ENCODE data around the gene PLK3.
"Not testable (repeated sequence)": the region's sequence is repeated elsewhere in the genome, so short reads cannot be mapped to it uniquely, and the experiment has no call there.

The PLK3 gene

GRCh38 chr1:44799770-44800584 lies at the start of gene PLK3:
Gene PLK3, plus strand, starts transcription at chr1:44800377. Its CDS starts 87 bp downstream, at chr1:44800464.
- peak; percentile 99 for DNase-seq (ENCODE audit: low read depth, low spot score)

GRCh38 chr1:44757420-44757819 lies 42.8 kb upstream of the PLK3 start:
- DNase-seq (ENCODE audit: low read depth, low spot score), result no peak

GRCh38 chr1:44759077-44759476 lies 41.1 kb upstream of the PLK3 start:
- no peak for DNase-seq (ENCODE audit: low read depth, low spot score)

- DNase-seq (ENCODE audit: low read depth, low spot score), result no peak
Observed at GRCh38 chr1:44760876-44761275, 39.3 kb upstream of the PLK3 start.

GRCh38 chr1:44766421-44766820 lies 33.8 kb upstream of the PLK3 start:
- not testable (repeated sequence) for DNase-seq (ENCODE audit: low read depth, low spot score)

- DNase-seq (ENCODE audit: low read depth, low spot score), result peak; percentile 97
Observed at GRCh38 chr1:44775078-44775929, 24.9 kb upstream of the PLK3 start, which contains the start of gene RPS8. Gene RPS8, plus strand, starts transcription at chr1:44775540. Its CDS starts 57 bp downstream, at chr1:44775597.

GRCh38 chr1:44775930-44776729 lies 24.0 kb upstream of the PLK3 start:
- peak; percentile 47 for DNase-seq (ENCODE audit: low read depth, low spot score)

GRCh38 chr1:44776730-44777068 lies 23.5 kb upstream of the PLK3 start:
- DNase-seq (ENCODE audit: low read depth, low spot score), result no peak

- DNase-seq (ENCODE audit: low read depth, low spot score), result no peak
Observed at GRCh38 chr1:44777547-44777946, 22.6 kb upstream of the PLK3 start.

GRCh38 chr1:44777969-44778635 lies 22.1 kb upstream of the PLK3 start:
- DNase-seq (ENCODE audit: low read depth, low spot score), result no peak

GRCh38 chr1:44778705-44779576 lies 21.2 kb upstream of the PLK3 start:
- DNase-seq (ENCODE audit: low read depth, low spot score), result no peak

GRCh38 chr1:44780583-44781121 lies 19.5 kb upstream of the PLK3 start:
- no peak for DNase-seq (ENCODE audit: low read depth, low spot score)

- peak; percentile 63 for DNase-seq (ENCODE audit: low read depth, low spot score)
Observed at GRCh38 chr1:44783697-44784093, 16.5 kb upstream of the PLK3 start.

- peak; percentile 45 for DNase-seq (ENCODE audit: low read depth, low spot score)
Observed at GRCh38 chr1:44784094-44785028, 15.8 kb upstream of the PLK3 start.

GRCh38 chr1:44785029-44785380 lies 15.2 kb upstream of the PLK3 start:
- peak; percentile 68 for DNase-seq (ENCODE audit: low read depth, low spot score)

- DNase-seq (ENCODE audit: low read depth, low spot score), result no peak
Observed at GRCh38 chr1:44785501-44786137, 14.6 kb upstream of the PLK3 start.

GRCh38 chr1:44786138-44786840 lies 13.9 kb upstream of the PLK3 start:
- DNase-seq (ENCODE audit: low read depth, low spot score), result peak; percentile 82
